K562 (cell line): Measurements from ENCODE around the gene PARD3.

ENCODE experiments used
- CBX5 ChIP-seq: IDR thresholded peaks from 2 replicates; pipeline ENCODE4 v1.6.1; 2014; ENCODE audit warnings: low read depth, borderline replicate concordance
- CHD2 ChIP-seq: IDR thresholded peaks from 2 replicates; pipeline ENCODE4 v1.6.1; 2011; ENCODE audit warnings: low read depth, low read length
- CTCF ChIP-seq, 3 experiments: IDR thresholded peaks in 2 of 3; conservative IDR thresholded peaks in 1 of 3; 2 replicates each; pipeline ENCODE4 v1.5.1; 2011 to 2012; ENCODE audit warnings: low read length in 3 of 3, mild to moderate bottlenecking in 3 of 3, control low read depth in 2 of 3, improper control_type of control experiment in 1 of 3, inconsistent platforms in 1 of 3, low read depth in 1 of 3, mixed read lengths in 1 of 3, moderate library complexity in 1 of 3; ENCODE audit not compliant: insufficient read depth in 2 of 3
- FOS ChIP-seq: IDR thresholded peaks from 3 replicates; pipeline ENCODE4 v1.6.1; 2011; ENCODE audit not compliant: insufficient read length; ENCODE audit errors: extremely low read depth
- GATA2 ChIP-seq: sonication (generic); formaldehyde crosslinking; IDR thresholded peaks from 2 replicates; pipeline ENCODE4 v1.4.0; 2020; ENCODE audit warnings: mild to moderate bottlenecking, missing genetic modification reagents
- REST ChIP-seq, 2 experiments: fragments of 450-650 bp; formaldehyde crosslinking in 1 of 2; IDR thresholded peaks; 2 replicates each; pipeline versions ENCODE4 v1.4.0 to v1.6.1; 2014 to 2020; ENCODE audit warnings: mild to moderate bottlenecking in 2 of 2, borderline replicate concordance in 1 of 2, low read depth in 1 of 2
- RFX5 ChIP-seq: IDR thresholded peaks from 2 replicates; pipeline ENCODE4 v1.6.1; 2011; ENCODE audit warnings: low read depth, mild to moderate bottlenecking, improper control_type of control experiment, low read length
- SIX5 ChIP-seq, 2 experiments: IDR thresholded peaks; 2 replicates each; pipeline ENCODE4 v1.6.1; 2011; ENCODE audit warnings: low read length in 2 of 2, borderline replicate concordance in 1 of 2, low read depth in 1 of 2, mild to moderate bottlenecking in 1 of 2, moderate library complexity in 1 of 2; ENCODE audit not compliant: insufficient read depth in 1 of 2
- THAP7 ChIP-seq: fragments of 250-450 bp; sonication (Bioruptor Pico); IDR thresholded peaks from 2 replicates; pipeline ENCODE4 v1.5.0; 2021
- ZSCAN29 ChIP-seq: fragments of 450-650 bp; IDR thresholded peaks from 2 replicates; pipeline ENCODE4 v1.6.1; 2017

GRCh38 chr10:34734918-34735317 lies 80.2 kb downstream of the PARD3 start:
- TF ChIP-seq THAP7 (CRISPR knock-in tag) = no peak
- TF ChIP-seq SIX5 (IDR thresholded peaks at IDR 0.05; ENCODE audit: borderline replicate concordance in 1 of 2, insufficient read depth in 1 of 2, low read depth in 1 of 2, low read length in 2 of 2) = no peak
- no peak for TF ChIP-seq CHD2
- TF ChIP-seq CTCF (IDR thresholded peaks at IDR 0.05 in 2 of 3, conservative IDR thresholded peaks at IDR 0.05 in 1 of 3; ENCODE audit: insufficient read depth in 2 of 3, low read depth in 1 of 3, low read length in 3 of 3) = no peak
- TF ChIP-seq RFX5 = no peak
- no peak for TF ChIP-seq REST (IDR thresholded peaks at IDR 0.05; ENCODE audit: borderline replicate concordance)
- no peak for TF ChIP-seq REST (CRISPR knock-in tag; IDR thresholded peaks at IDR 0.05; ENCODE audit: low read depth)
- no peak for TF ChIP-seq ZSCAN29
- no peak for TF ChIP-seq FOS
- TF ChIP-seq GATA2 (CRISPR knock-in tag) = no peak
- no peak for TF ChIP-seq CBX5
